SK-N-DZ (cell line): Measurements from ENCODE around the gene PPP1R1B. TPM values are rescaled to one million over a fixed set of nuclear protein-coding genes. Genes with fewer than 3 reads are reported as not detected.
"Not testable (repeated sequence)": the region's sequence is repeated elsewhere in the genome, so short reads cannot be mapped to it uniquely, and the experiment has no call there.

Experiments used
- DNase-seq: peaks from one replicate; pipeline ENCODE4 v3.0.0-alpha.2; 2015; ENCODE audit warnings: low spot score
- polyA plus RNA-seq, 2 experiments: library from polyadenylated mRNA; depleted of rRNA; stranded (reverse); fragments of >200 nt; gene quantifications; 2 replicates each; pipeline ENCODE4 v1.2.3, GENCODE V29; 2014

The PPP1R1B gene
- not detected in 2 replicates for polyA plus RNA-seq (2014; cell fraction: cytosol; rRNA removed)
- not detected in 2 replicates for polyA plus RNA-seq (2014; cell fraction: nucleus; rRNA removed)

- no peak for DNase-seq
Observed at GRCh38 chr17:39626171-39627046, at the start of gene PPP1R1B. TSS of gene PPP1R1B (plus strand) at chr17:39626952. CDS start at chr17:39627393, 441 bp downstream.

- DNase-seq: no peak
Observed at GRCh38 chr17:39578272-39578671, 48.5 kb upstream of the PPP1R1B start.

- no peak for DNase-seq
Observed at GRCh38 chr17:39579318-39580081, 47.3 kb upstream of the PPP1R1B start.

- no peak for DNase-seq
Observed at GRCh38 chr17:39580082-39580468, 46.7 kb upstream of the PPP1R1B start.

GRCh38 chr17:39581071-39581758 lies 45.5 kb upstream of the PPP1R1B start:
- no peak for DNase-seq

GRCh38 chr17:39581759-39582085 lies 45.0 kb upstream of the PPP1R1B start:
- DNase-seq: no peak

GRCh38 chr17:39582658-39583057 lies 44.1 kb upstream of the PPP1R1B start:
- DNase-seq: no peak

- not testable (repeated sequence) for DNase-seq
Observed at GRCh38 chr17:39590180-39590579, 36.6 kb upstream of the PPP1R1B start.

- no peak for DNase-seq
Observed at GRCh38 chr17:39591958-39592954, 34.5 kb upstream of the PPP1R1B start.

- no peak for DNase-seq
Observed at GRCh38 chr17:39593371-39593770, 33.4 kb upstream of the PPP1R1B start.

- no peak for DNase-seq
Observed at GRCh38 chr17:39595294-39595693, 31.5 kb upstream of the PPP1R1B start.

GRCh38 chr17:39595928-39596510 lies 30.7 kb upstream of the PPP1R1B start:
- no peak for DNase-seq

GRCh38 chr17:39596543-39597267 lies 30.0 kb upstream of the PPP1R1B start:
- DNase-seq: no peak

- DNase-seq: no peak
Observed at GRCh38 chr17:39597372-39598046, 29.2 kb upstream of the PPP1R1B start.

GRCh38 chr17:39598047-39598481 lies 28.7 kb upstream of the PPP1R1B start:
- no peak for DNase-seq

- DNase-seq: no peak
Observed at GRCh38 chr17:39598630-39599003, 28.1 kb upstream of the PPP1R1B start.

- no peak for DNase-seq
Observed at GRCh38 chr17:39599004-39599664, 27.6 kb upstream of the PPP1R1B start.

GRCh38 chr17:39599665-39600231 lies 27.0 kb upstream of the PPP1R1B start:
- DNase-seq: no peak
